Measurements from ENCODE around the gene SMIM28.
A peak's percentile ranks its signal among the peaks of the same experiment; 100 is the strongest.

The SMIM28 gene

DNA sequence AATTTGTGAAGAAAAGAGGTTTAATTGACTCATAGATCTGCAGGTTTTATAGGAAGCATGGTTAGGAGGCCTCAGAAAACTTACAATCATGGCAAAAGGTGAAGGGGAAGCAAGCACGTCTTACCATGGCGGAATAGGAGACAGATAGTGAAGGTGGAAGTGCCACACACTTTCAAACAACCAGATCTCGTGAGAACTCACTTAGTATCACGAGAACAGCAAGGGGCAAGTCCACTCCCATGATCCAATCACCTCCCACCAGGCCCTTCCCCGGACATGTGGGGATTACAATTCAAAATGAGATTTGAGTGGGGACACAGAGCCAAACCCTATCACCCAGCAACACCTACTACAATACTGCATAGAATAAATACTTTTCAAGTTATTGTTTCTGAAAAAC, 19.0 kb downstream of the SMIM28 start:
- no peak overlapping the region for H3K27ac ChIP-seq
- no peak for DNase-seq (ENCODE audit: low spot score)
- H3K4me3 ChIP-seq, result no peak overlapping the region
- TF ChIP-seq, protein P1, sequence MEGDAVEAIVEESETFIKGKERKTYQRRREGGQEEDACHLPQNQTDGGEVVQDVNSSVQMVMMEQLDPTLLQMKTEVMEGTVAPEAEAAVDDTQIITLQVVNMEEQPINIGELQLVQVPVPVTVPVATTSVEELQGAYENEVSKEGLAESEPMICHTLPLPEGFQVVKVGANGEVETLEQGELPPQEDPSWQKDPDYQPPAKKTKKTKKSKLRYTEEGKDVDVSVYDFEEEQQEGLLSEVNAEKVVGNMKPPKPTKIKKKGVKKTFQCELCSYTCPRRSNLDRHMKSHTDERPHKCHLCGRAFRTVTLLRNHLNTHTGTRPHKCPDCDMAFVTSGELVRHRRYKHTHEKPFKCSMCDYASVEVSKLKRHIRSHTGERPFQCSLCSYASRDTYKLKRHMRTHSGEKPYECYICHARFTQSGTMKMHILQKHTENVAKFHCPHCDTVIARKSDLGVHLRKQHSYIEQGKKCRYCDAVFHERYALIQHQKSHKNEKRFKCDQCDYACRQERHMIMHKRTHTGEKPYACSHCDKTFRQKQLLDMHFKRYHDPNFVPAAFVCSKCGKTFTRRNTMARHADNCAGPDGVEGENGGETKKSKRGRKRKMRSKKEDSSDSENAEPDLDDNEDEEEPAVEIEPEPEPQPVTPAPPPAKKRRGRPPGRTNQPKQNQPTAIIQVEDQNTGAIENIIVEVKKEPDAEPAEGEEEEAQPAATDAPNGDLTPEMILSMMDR (IDR thresholded peaks at IDR 0.05), result no peak

- TF ChIP-seq, protein P1 (IDR thresholded peaks at IDR 0.05), result no peak
- H3K27ac ChIP-seq, result no peak overlapping the region
- no peak overlapping the region for H3K4me3 ChIP-seq
- DNase-seq (ENCODE audit: low spot score), result no peak
Measured at GRCh38 chr6:138397128-138398122, 19.7 kb downstream of the SMIM28 start.

GRCh38 chr6:138400326-138400725, 22.6 kb downstream of the SMIM28 start:
- Histone ChIP-seq H3K4me3 (no peak overlapping the region), H3K27ac (no peak overlapping the region)
- TF ChIP-seq, protein P1 (IDR thresholded peaks at IDR 0.05), result no peak
- no peak for DNase-seq (ENCODE audit: low spot score)

GRCh38 chr6:138401960-138402837, 24.5 kb downstream of the SMIM28 start:
- DNase-seq (ENCODE audit: low spot score), result no peak
- Histone ChIP-seq H3K4me3 (no peak overlapping the region), H3K27ac (no peak overlapping the region)
- TF ChIP-seq, protein P1 (IDR thresholded peaks at IDR 0.05), result no peak

- TF ChIP-seq, protein P1 (IDR thresholded peaks at IDR 0.05), result no peak
- no peak for DNase-seq (ENCODE audit: low spot score)
- H3K4me3 ChIP-seq, result peak overlapping the region; percentile 85
- no peak overlapping the region for H3K27ac ChIP-seq
Measured at GRCh38 chr6:138402838-138403187, 25.1 kb downstream of the SMIM28 start.

- TF ChIP-seq, protein P1 (IDR thresholded peaks at IDR 0.05), result no peak
- Histone ChIP-seq H3K4me3 (peak overlapping the region; percentile 85), H3K27ac (peak overlapping the region; percentile 94)
- DNase-seq (ENCODE audit: low spot score), result no peak
Measured at GRCh38 chr6:138403324-138403800, 25.7 kb downstream of the SMIM28 start.

Data from coronary artery (tissue), 2 donors.